GM19463 (cell line): ENCODE results near the gene MALAT1.
"Not testable (repeated sequence)": the region's sequence is repeated elsewhere in the genome, so short reads cannot be mapped to it uniquely, and the experiment has no call there.

Experiments
- ATAC-seq: cut with Tn5 transposase; IDR thresholded peaks from one replicate; pipeline ENCODE4 v1.9.1; 2021; ENCODE audit warnings: mild to moderate bottlenecking, moderate library complexity; ENCODE audit not compliant: unreplicated experiment

MALAT1 gene

GRCh38 chr11:65497141-65498041 lies 1.5 kb upstream of the MALAT1 start:
- ATAC-seq, result peak; percentile 64

- ATAC-seq, result no peak
Observed at GRCh38 chr11:65498042-65498726, 661 bp upstream of the MALAT1 start.

- no peak for ATAC-seq
Observed at GRCh38 chr11:65498727-65498976, 193 bp upstream of the MALAT1 start.

GRCh38 chr11:65499713-65500386 lies 1.0 kb downstream of the MALAT1 start:
- ATAC-seq, result no peak

- ATAC-seq, result no peak
Observed at GRCh38 chr11:65500387-65501185, 1.7 kb downstream of the MALAT1 start.

DNA sequence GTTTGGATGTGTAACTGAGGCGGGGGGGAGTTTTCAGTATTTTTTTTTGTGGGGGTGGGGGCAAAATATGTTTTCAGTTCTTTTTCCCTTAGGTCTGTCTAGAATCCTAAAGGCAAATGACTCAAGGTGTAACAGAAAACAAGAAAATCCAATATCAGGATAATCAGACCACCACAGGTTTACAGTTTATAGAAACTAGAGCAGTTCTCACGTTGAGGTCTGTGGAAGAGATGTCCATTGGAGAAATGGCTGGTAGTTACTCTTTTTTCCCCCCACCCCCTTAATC lies 2.3 kb downstream of the MALAT1 start:
- no peak for ATAC-seq

- ATAC-seq, result no peak
Observed at GRCh38 chr11:65501472-65502273, 2.8 kb downstream of the MALAT1 start.

GRCh38 chr11:65502274-65502554 lies 3.4 kb downstream of the MALAT1 start:
- no peak for ATAC-seq

GRCh38 chr11:65502555-65503367 lies 3.9 kb downstream of the MALAT1 start:
- no peak for ATAC-seq

GRCh38 chr11:65503368-65503948 lies 4.6 kb downstream of the MALAT1 start:
- no peak for ATAC-seq

- ATAC-seq, result no peak
Observed at GRCh38 chr11:65503949-65504673, 5.3 kb downstream of the MALAT1 start.

GRCh38 chr11:65504674-65505465 lies 6.0 kb downstream of the MALAT1 start:
- ATAC-seq, result no peak

DNA sequence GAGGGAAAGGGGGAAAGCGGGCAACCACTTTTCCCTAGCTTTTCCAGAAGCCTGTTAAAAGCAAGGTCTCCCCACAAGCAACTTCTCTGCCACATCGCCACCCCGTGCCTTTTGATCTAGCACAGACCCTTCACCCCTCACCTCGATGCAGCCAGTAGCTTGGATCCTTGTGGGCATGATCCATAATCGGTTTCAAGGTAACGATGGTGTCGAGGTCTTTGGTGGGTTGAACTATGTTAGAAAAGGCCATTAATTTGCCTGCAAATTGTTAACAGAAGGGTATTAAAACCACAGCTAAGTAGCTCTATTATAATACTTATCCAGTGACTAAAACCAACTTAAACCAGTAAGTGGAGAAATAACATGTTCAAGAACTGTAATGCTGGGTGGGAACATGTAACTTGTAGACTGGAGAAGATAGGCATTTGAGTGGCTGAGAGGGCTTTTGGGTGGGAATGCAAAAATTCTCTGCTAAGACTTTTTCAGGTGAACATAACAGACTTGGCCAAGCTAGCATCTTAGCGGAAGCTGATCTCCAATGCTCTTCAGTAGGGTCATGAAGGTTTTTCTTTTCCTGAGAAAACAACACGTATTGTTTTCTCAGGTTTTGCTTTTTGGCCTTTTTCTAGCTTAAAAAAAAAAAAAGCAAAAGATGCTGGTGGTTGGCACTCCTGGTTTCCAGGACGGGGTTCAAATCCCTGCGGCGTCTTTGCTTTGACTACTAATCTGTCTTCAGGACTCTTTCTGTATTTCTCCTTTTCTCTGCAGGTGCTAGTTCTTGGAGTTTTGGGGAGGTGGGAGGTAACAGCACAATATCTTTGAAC lies 6.8 kb downstream of the MALAT1 start:
- ATAC-seq, result no peak

- ATAC-seq, result no peak
Observed at GRCh38 chr11:65506290-65506771, 7.5 kb downstream of the MALAT1 start.

DNA sequence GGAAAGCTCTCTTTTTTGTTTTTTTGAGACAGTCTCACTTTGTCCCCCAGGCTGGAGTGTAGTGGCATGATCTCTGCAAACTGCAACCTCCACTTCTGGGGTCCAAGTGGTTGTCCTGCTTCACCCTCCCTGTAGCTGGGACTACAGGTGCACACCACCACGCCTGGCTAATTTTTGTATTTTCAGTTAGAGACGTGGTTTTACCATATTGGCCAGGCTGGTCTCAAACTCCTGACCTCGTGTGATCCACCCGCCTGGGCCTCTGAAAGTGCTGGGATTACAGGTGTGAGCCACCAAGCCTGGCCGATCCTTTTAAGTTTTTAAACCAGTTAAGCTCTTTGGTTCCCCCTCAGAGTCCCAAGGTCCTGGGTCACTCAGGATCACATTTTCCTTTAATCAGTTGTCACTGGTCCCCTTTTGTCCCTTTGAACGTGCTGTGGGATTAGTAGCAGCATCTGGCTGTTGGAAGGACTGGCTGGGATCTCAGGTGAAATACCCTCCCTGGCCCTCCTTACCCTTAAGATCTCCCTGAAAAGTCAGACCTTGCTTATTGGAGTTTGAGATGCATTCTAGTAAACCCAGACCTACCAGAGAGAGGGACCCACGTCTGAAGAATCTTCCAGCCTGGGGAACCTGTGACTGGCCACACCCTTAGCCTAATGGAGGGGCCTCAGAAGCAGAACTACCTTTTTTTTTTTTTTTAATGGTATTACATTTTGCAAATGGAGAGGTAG lies 8.1 kb downstream of the MALAT1 start:
- ATAC-seq, result peak; percentile 36

DNA sequence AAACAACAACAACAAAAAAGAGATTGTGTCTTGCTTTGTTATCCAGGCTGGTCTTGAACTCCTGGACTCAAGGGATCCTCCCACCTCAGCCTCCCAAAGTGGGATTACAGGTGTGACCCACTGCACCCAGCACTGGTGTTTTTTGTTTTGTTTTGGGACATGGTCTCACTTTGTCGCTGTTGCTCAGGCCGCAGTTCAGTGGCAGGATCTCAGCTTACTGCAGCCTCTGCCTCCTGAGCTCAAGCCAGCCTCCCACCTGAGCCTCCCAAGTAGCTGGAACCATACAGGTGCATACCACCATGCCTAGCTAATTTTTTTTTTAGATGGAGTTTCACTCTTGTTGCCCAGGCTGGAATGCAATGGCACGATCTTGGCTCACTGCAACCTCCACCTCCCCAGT lies 13.5 kb downstream of the MALAT1 start:
- ATAC-seq, result not testable (repeated sequence)
